Measurements from ENCODE around the gene PVR. TPM values are rescaled to one million over a fixed set of nuclear protein-coding genes. Genes with fewer than 3 reads are reported as not detected.
A peak's percentile ranks its signal among the peaks of the same experiment; 100 is the strongest.

Gene PVR
- total RNA-seq, 1 donor from 2014 or later = 14.8 TPM

DNA sequence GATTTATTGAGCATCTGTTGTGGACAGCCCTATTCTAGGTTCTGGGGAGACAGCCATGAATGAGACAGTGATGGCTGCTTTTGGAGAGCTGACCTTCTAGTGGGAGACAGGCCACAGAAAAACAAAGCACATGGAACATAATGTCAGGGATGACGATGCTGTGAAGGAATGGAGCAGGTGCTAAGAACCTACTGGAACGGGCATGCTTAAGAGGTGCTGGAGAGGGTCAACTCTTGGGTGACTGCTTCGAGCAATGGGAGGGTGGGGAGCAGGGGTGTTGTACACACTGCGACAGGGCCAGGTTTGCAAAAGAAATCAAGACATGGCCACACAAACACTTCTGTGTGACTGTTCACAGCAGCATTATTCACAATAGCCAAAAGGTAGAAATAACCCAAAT, 43.2 kb downstream of the PVR start:
- DNase-seq = no peak
- Mint-ChIP-seq H3K9me3 (ENCODE audit: unreplicated experiment) (peaks cover 2% of the 10 kb centered on the region), H3K27ac (ENCODE audit: unreplicated experiment) (no peak overlapping the region), H3K4me1 (ENCODE audit: low read depth, unreplicated experiment) (no peaks in the 10 kb centered on the region), H3K36me3 (ENCODE audit: unreplicated experiment) (no peaks in the 10 kb centered on the region), H3K4me3 (ENCODE audit: unreplicated experiment) (no peak overlapping the region), H3K27me3 (ENCODE audit: unreplicated experiment) (peaks cover 4% of the 10 kb centered on the region)
- TF ChIP-seq, protein P1, sequence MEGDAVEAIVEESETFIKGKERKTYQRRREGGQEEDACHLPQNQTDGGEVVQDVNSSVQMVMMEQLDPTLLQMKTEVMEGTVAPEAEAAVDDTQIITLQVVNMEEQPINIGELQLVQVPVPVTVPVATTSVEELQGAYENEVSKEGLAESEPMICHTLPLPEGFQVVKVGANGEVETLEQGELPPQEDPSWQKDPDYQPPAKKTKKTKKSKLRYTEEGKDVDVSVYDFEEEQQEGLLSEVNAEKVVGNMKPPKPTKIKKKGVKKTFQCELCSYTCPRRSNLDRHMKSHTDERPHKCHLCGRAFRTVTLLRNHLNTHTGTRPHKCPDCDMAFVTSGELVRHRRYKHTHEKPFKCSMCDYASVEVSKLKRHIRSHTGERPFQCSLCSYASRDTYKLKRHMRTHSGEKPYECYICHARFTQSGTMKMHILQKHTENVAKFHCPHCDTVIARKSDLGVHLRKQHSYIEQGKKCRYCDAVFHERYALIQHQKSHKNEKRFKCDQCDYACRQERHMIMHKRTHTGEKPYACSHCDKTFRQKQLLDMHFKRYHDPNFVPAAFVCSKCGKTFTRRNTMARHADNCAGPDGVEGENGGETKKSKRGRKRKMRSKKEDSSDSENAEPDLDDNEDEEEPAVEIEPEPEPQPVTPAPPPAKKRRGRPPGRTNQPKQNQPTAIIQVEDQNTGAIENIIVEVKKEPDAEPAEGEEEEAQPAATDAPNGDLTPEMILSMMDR (IDR thresholded peaks at IDR 0.05; ENCODE audit: partially characterized antibody, unreplicated experiment) = no peak

DNA sequence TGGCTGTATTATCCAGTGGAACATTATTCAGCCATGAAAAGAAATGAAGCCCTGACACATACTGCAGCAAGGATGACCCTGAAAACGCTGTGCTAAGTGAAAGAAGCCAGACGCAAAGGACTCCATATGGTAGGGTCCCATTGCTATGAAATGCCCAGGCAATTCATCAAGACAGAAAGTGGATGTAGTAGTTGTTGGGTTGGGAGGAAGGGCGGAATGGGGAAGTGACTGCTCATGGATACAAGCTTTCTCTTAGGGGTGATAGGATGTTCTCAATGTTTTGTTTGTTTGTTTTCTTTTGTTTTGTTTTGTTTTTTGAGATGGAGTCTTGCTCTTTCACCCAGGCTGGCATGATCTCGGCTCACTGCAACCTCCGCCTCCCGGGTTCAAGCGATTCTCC, 44.2 kb downstream of the PVR start:
- peaks cover under 1% of the 10 kb centered on the region for H3K9me3 Mint-ChIP-seq (ENCODE audit: unreplicated experiment)
- no peak overlapping the region for H3K27ac Mint-ChIP-seq (ENCODE audit: unreplicated experiment)

DNA sequence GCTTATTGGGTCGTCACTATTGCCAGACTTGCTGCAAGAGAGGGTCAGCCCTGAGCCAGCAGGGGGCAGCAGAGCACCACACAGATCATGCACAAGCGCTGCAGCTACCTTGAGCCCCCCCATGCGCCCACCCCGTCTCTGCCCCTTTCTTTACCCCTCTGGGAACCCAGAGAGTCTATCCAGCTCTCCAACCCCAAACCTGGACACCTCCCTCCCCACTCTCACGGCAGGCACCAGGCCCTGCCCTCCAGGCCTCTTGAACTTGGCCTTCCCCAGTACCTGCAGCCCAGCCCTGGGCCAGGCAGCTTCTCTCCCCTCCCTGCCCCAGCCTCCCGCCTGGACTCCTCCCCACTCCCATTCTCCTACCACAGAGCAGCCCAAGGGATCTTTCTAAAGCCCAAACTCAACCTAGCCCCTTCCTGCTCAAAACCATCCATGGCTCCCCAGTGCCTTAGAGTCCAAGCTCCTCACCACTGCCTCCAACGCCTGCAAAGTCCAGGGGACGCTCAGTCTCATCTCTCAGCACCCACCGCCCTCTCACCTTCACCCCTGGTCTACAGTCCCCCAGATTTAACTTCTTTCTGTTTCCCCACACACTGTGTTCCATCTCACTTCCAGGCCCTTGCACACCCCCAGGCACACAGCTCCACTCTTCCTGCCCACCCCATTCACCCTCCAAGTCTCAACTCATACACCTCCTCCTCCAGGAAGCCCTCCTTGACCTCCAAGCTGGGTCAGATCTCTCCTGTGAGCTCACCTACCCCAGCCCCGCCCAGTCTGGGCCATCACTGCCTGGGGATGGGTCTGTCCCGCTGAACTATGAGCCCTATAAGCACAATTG, 45.8 kb downstream of the PVR start:
- H3K9me3 Mint-ChIP-seq (ENCODE audit: unreplicated experiment) = peaks cover 2% of the 10 kb centered on the region
- H3K27me3 Mint-ChIP-seq (ENCODE audit: unreplicated experiment) = peaks cover 2% of the 10 kb centered on the region
- H3K27ac Mint-ChIP-seq (ENCODE audit: unreplicated experiment) = no peak overlapping the region
- H3K36me3 Mint-ChIP-seq (ENCODE audit: unreplicated experiment) = no peaks in the 10 kb centered on the region
- no peak overlapping the region for H3K4me3 Mint-ChIP-seq (ENCODE audit: unreplicated experiment)
- peak; percentile 88 for DNase-seq
- TF ChIP-seq, protein P1 (IDR thresholded peaks at IDR 0.05; ENCODE audit: partially characterized antibody, unreplicated experiment) = peak; percentile 90
- no peaks in the 10 kb centered on the region for H3K4me1 Mint-ChIP-seq (ENCODE audit: low read depth, unreplicated experiment)

More for the DNA sequence above, 44.2 kb downstream of the PVR start:
- H3K36me3 Mint-ChIP-seq (ENCODE audit: unreplicated experiment) = no peaks in the 10 kb centered on the region
- peaks cover 1% of the 10 kb centered on the region for H3K27me3 Mint-ChIP-seq (ENCODE audit: unreplicated experiment)
- no peak for DNase-seq
- TF ChIP-seq, protein P1 (IDR thresholded peaks at IDR 0.05; ENCODE audit: partially characterized antibody, unreplicated experiment) = no peak
- no peak overlapping the region for H3K4me3 Mint-ChIP-seq (ENCODE audit: unreplicated experiment)
- no peaks in the 10 kb centered on the region for H3K4me1 Mint-ChIP-seq (ENCODE audit: low read depth, unreplicated experiment)

DNA sequence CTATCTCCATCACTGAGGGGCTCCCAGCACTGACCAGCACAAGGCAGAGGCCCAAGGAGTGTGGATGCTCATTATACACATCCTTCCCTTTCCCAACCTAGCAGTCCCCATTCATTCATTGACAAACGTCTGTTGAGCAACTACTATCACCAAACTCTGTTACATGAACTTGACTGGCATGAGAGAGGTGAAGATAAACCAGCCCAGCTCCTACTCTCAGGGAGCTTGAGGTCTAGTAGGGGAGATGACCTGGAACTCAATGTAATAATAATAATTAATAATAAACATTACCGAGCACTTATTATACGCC, 46.4 kb downstream of the PVR start:
- Mint-ChIP-seq H3K4me3 (ENCODE audit: unreplicated experiment) (no peak overlapping the region), H3K36me3 (ENCODE audit: unreplicated experiment) (no peaks in the 10 kb centered on the region), H3K27ac (ENCODE audit: unreplicated experiment) (no peak overlapping the region), H3K9me3 (ENCODE audit: unreplicated experiment) (peaks cover 2% of the 10 kb centered on the region), H3K27me3 (ENCODE audit: unreplicated experiment) (peaks cover 2% of the 10 kb centered on the region), H3K4me1 (ENCODE audit: low read depth, unreplicated experiment) (no peaks in the 10 kb centered on the region)
- no peak for DNase-seq
- TF ChIP-seq, protein P1 (IDR thresholded peaks at IDR 0.05; ENCODE audit: partially characterized antibody, unreplicated experiment) = no peak

DNA sequence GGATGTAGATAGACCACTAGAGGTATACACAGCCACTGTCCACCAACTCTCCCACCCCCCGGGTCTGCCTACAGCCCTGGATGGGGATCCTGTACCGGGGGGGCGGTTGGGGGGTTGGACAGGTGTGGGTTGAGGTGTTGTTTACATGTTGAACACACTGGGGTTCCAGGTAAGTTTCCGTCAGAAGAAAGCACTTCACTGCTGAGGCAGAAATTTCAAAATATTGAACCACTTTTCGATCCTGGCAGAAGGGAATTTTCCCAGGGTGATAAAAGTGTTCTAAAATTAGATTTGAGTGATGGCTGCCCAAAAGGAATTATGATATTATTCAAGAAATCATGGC, 48.6 kb downstream of the PVR start:
- Mint-ChIP-seq H3K4me1 (ENCODE audit: low read depth, unreplicated experiment) (no peaks in the 10 kb centered on the region), H3K27ac (ENCODE audit: unreplicated experiment) (no peak overlapping the region), H3K27me3 (ENCODE audit: unreplicated experiment) (peaks cover 2% of the 10 kb centered on the region), H3K9me3 (ENCODE audit: unreplicated experiment) (peaks cover 2% of the 10 kb centered on the region), H3K36me3 (ENCODE audit: unreplicated experiment) (no peaks in the 10 kb centered on the region), H3K4me3 (ENCODE audit: unreplicated experiment) (no peak overlapping the region)
- no peak for DNase-seq
- TF ChIP-seq, protein P1 (IDR thresholded peaks at IDR 0.05; ENCODE audit: partially characterized antibody, unreplicated experiment) = no peak
